HCT116 (cell line): ENCODE measurements around the gene HAT1. TPM values are rescaled to one million over a fixed set of nuclear protein-coding genes. Genes with fewer than 3 reads are reported as not detected.

Source experiments
- ATAC-seq: fragments of 200-7000 bp; cut with Tn5 transposase; 2 replicates; pipeline ENCODE4 v1.9.1; 2020; ENCODE audit warnings: mild to moderate bottlenecking, moderate library complexity
- BruUV-seq: library from RNA; stranded (reverse); fragments of 400-500 nt; replicated peaks from 2 replicates; lab custom pipeline; 2021; lab: Mats Ljungman, UMichigan
- CTCF ChIA-PET: fragments of 300-600 bp; sonication (Branson Sonifier 250); formaldehyde crosslinking; loops from one replicate; lab custom pipeline; 2021; ENCODE audit warnings: antibody characterized with exemption; lab: Charles Lee
- POLR2A ChIA-PET: fragments of 300-600, 350-600 bp; sonication (Branson Sonifier 250); formaldehyde crosslinking; loops from one replicate; lab custom pipeline; 2021; ENCODE audit warnings: antibody characterized with exemption; lab: Charles Lee
- RAD21 ChIA-PET, 2 experiments: fragments of 300-600 bp; sonication (Branson Sonifier 250); formaldehyde crosslinking; loops; one replicate each; lab custom pipeline; 2023; ENCODE audit warnings: low total read pairs in 2 of 2; ENCODE audit not compliant: uncharacterized antibody in 2 of 2, unreplicated experiment in 2 of 2, low non-redundant PET in 1 of 2; lab: Charles Lee
- DNase-seq: peaks from one replicate; pipeline ENCODE4 v3.0.0-alpha.2; 2010; ENCODE audit warnings: low read depth, low spot score
- H2AFZ ChIP-seq: fragments of 200-600 bp; shearing (Covaris generic), sonication (generic); 2 replicates; pipeline ENCODE4 v1.6.1; 2017; ENCODE audit warnings: low read depth, mixed run types, mixed read lengths, antibody characterized with exemption, low read length; ENCODE audit not compliant: poor library complexity, severe bottlenecking
- H3K27ac ChIP-seq: 2 replicates; pipeline ENCODE4 v1.5.1; 2012; ENCODE audit warnings: low read depth, low read length
- H3K27me3 ChIP-seq: fragments of 200-600 bp; sonication (generic); 2 replicates; pipeline ENCODE4 v1.6.1; 2016; ENCODE audit warnings: mixed run types, low read length, mixed read lengths; ENCODE audit not compliant: insufficient read depth
- H3K36me3 ChIP-seq, 2 experiments: fragments of 200-500 bp in 1 of 2; fragments of 200-600 bp in 1 of 2; sonication (Bioruptor generic) in 1 of 2; sonication (generic) in 1 of 2; 2 replicates each; pipeline versions ENCODE4 v1.5.1 to v1.6.1; 2014 to 2016; ENCODE audit warnings: low read length in 2 of 2, inconsistent platforms in 1 of 2, mixed read lengths in 1 of 2, mixed run types in 1 of 2; ENCODE audit not compliant: insufficient read depth in 2 of 2, control insufficient read depth in 1 of 2
- H3K4me1 ChIP-seq, 2 experiments: fragments of 200-600 bp in 1 of 2; sonication (generic) in 1 of 2; 2 replicates each; pipeline versions ENCODE4 v1.5.1 to v1.6.1; 2012 to 2017; ENCODE audit warnings: low read length in 2 of 2, inconsistent platforms in 1 of 2, mild to moderate bottlenecking in 1 of 2, mixed read lengths in 1 of 2, mixed run types in 1 of 2, moderate library complexity in 1 of 2; ENCODE audit not compliant: insufficient read depth in 2 of 2, control insufficient read depth in 1 of 2
- H3K4me2 ChIP-seq: fragments of 200-600 bp; sonication (generic); 2 replicates; pipeline ENCODE4 v1.6.1; 2017; ENCODE audit warnings: mixed run types, low read length, mixed read lengths
- H3K4me3 ChIP-seq, 2 experiments: fragments of 200-600 bp in 1 of 2; sonication (generic) in 1 of 2; replicated peaks in 1 of 2; 2 replicates each; pipeline ENCODE4 v1.5.1; 2011 to 2016; ENCODE audit warnings: low read length in 2 of 2, control low read depth in 1 of 2, low read depth in 1 of 2, mild to moderate bottlenecking in 1 of 2, mixed read lengths in 1 of 2, mixed run types in 1 of 2
- H3K79me2 ChIP-seq: fragments of 200-600 bp; sonication (generic); 2 replicates; pipeline ENCODE4 v1.6.1; 2017; ENCODE audit warnings: mild to moderate bottlenecking, mixed run types, low read length, moderate library complexity, mixed read lengths; ENCODE audit not compliant: insufficient read depth
- H3K9ac ChIP-seq: fragments of 200-600 bp; sonication (generic); 2 replicates; pipeline ENCODE4 v1.6.1; 2016; ENCODE audit warnings: low read length, mixed read lengths
- H3K9me2 ChIP-seq: fragments of 200-600 bp; sonication (generic), shearing (Covaris generic); 2 replicates; pipeline ENCODE4 v1.6.1; 2017; ENCODE audit warnings: mixed run types, mild to moderate bottlenecking, moderate library complexity; ENCODE audit not compliant: insufficient read depth
- H3K9me3 ChIP-seq, 2 experiments: fragments of 200-500 bp in 1 of 2; fragments of 200-600 bp in 1 of 2; sonication (Bioruptor generic) in 1 of 2; sonication (generic) in 1 of 2; 2 replicates each; pipeline ENCODE4 v1.6.1; 2014 to 2017; ENCODE audit warnings: low read length in 2 of 2, mixed read lengths in 2 of 2, inconsistent platforms in 1 of 2, low read depth in 1 of 2, mild to moderate bottlenecking in 1 of 2, mixed run types in 1 of 2, moderate library complexity in 1 of 2; ENCODE audit not compliant: control insufficient read depth in 1 of 2, insufficient read depth in 1 of 2
- H4K20me1 ChIP-seq: fragments of 200-600 bp; sonication (generic), shearing (Covaris generic); 2 replicates; pipeline ENCODE4 v1.6.1; 2017; ENCODE audit warnings: mixed run types, mild to moderate bottlenecking, moderate library complexity; ENCODE audit not compliant: insufficient read depth
- CEBPB ChIP-seq: IDR thresholded peaks from 2 replicates; pipeline ENCODE4 v1.6.1; 2012; ENCODE audit warnings: low read depth
- EGR1 ChIP-seq: IDR thresholded peaks from 2 replicates; pipeline ENCODE4 v1.6.1; 2012; ENCODE audit warnings: low read depth
- ELF1 ChIP-seq: IDR thresholded peaks from 2 replicates; pipeline ENCODE4 v1.6.1; 2012; ENCODE audit warnings: low read depth, borderline replicate concordance
- EZH2 ChIP-seq: fragments of 200-600 bp; sonication (generic); IDR thresholded peaks from 2 replicates; pipeline ENCODE4 v1.6.1; 2017; ENCODE audit warnings: antibody characterized with exemption, mixed run types
- EZH2phosphoT487 ChIP-seq: fragments of 200-600 bp; IDR thresholded peaks from 2 replicates; pipeline ENCODE4 v1.6.1; 2018; ENCODE audit warnings: antibody characterized with exemption, borderline replicate concordance
- FOSL1 ChIP-seq: IDR thresholded peaks from 2 replicates; pipeline ENCODE4 v1.6.1; 2012; ENCODE audit warnings: low read depth
- JUND ChIP-seq: IDR thresholded peaks from 2 replicates; pipeline ENCODE4 v1.6.1; 2012
- POLR2AphosphoS5 ChIP-seq: IDR thresholded peaks from 2 replicates; pipeline ENCODE4 v1.6.1; 2011; ENCODE audit warnings: mild to moderate bottlenecking, low read depth, low read length, moderate library complexity
- RAD21 ChIP-seq: IDR thresholded peaks from 2 replicates; pipeline ENCODE4 v1.6.1; 2012; ENCODE audit warnings: low read depth, mild to moderate bottlenecking
- SP1 ChIP-seq: IDR thresholded peaks from 2 replicates; pipeline ENCODE4 v1.6.1; 2012; ENCODE audit warnings: low read depth
- SRF ChIP-seq: IDR thresholded peaks from 2 replicates; pipeline ENCODE4 v1.6.1; 2012; ENCODE audit warnings: low read depth
- TCF7L2 ChIP-seq: IDR thresholded peaks from 2 replicates; pipeline ENCODE4 v1.7.0; 2011; ENCODE audit warnings: borderline replicate concordance, inconsistent platforms; ENCODE audit not compliant: insufficient read depth, insufficient read length; ENCODE audit errors: extremely low read depth
- ZNF274 ChIP-seq: fragments of 200-500 bp; sonication (Bioruptor generic); IDR thresholded peaks from 2 replicates; pipeline ENCODE4 v1.6.1; 2014; ENCODE audit warnings: mild to moderate bottlenecking, low read depth, low read length, inconsistent platforms
- intact Hi-C: fragments of 100-400 bp; cut with micrococcal nuclease; formaldehyde crosslinking; loops from 2 replicates; pipeline ENCODE4 v1.10.0; 2022
- total RNA-seq: library from RNA; stranded (reverse); gene quantifications from one replicate; pipeline ENCODE4 v1.2.1, GENCODE V29; 2021; ENCODE audit not compliant: unreplicated experiment
- TF ChIP-seq, protein P1 (sequence below): IDR thresholded peaks from 2 replicates; pipeline ENCODE4 v1.6.1; 2012
- TF ChIP-seq, protein P2 (sequence below): IDR thresholded peaks from 2 replicates; pipeline ENCODE4 v1.6.1; 2012
- TF ChIP-seq, protein P3 (sequence below): IDR thresholded peaks from 2 replicates; pipeline ENCODE4 v1.6.1; 2011; ENCODE audit warnings: mild to moderate bottlenecking, low read length, moderate library complexity; ENCODE audit not compliant: insufficient replicate concordance; ENCODE audit errors: extremely low read depth

HAT1 gene
- total RNA-seq, 1 experiment from 2014 or later: 72.6 TPM

DNA sequence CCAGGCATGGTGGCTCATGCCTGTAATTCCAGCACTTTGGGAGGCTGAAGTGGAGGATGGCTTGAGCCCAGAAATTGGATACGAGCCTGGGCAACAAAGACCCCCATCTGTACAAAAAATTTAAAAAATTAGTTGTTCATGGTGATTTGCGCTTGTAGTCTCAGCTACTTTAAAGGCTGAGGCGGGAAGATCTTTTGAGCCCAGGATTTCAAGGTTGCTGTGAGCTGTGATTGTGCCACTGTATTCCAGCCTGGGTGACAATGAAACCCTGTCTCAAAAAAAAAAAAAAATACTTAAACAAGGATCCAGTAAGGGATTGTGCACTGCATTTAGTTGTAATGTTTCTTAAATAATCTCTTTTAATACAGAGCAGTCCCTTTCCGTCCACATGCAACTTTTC is 21.6 kb downstream of the HAT1 start:
- no peak overlapping the region for H3K4me3 ChIP-seq
- no peak overlapping the region for H3K9ac ChIP-seq
- intact Hi-C loops: no loop called here
- no peak for ATAC-seq
- H3K27ac ChIP-seq: no peak overlapping the region
- H3K9me3 ChIP-seq: no peaks in the 10 kb centered on the region
- H3K36me3 ChIP-seq: no peaks in the 10 kb centered on the region
- peaks cover 88% of the 10 kb centered on the region for H3K79me2 ChIP-seq
- ChIA-PET RAD21 (no interaction called here), POLR2A (no interaction called here), CTCF (no interaction called here)
- H3K9me2 ChIP-seq: no peaks in the 10 kb centered on the region
- H3K4me1 ChIP-seq: no peaks in the 10 kb centered on the region
- H4K20me1 ChIP-seq: no peaks in the 10 kb centered on the region; the same call in 1 of the 2 replicates
- H3K4me2 ChIP-seq: no peak overlapping the region
- DNase-seq: no peak
- TF ChIP-seq CEBPB: no peak
- TF ChIP-seq SP1: no peak
- TF ChIP-seq TCF7L2: no peak
- no peak for TF ChIP-seq ZNF274
- TF ChIP-seq, protein P1, sequence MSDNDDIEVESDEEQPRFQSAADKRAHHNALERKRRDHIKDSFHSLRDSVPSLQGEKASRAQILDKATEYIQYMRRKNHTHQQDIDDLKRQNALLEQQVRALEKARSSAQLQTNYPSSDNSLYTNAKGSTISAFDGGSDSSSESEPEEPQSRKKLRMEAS: no peak
- TF ChIP-seq ELF1: no peak
- TF ChIP-seq, protein P2, sequence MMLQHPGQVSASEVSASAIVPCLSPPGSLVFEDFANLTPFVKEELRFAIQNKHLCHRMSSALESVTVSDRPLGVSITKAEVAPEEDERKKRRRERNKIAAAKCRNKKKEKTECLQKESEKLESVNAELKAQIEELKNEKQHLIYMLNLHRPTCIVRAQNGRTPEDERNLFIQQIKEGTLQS: no peak
- TF ChIP-seq POLR2AphosphoS5: no peak
- no peak for TF ChIP-seq EGR1
- no peak for TF ChIP-seq EZH2phosphoT487
- TF ChIP-seq RAD21: no peak
- TF ChIP-seq EZH2: no peak
- TF ChIP-seq SRF: no peak
- TF ChIP-seq, protein P3, sequence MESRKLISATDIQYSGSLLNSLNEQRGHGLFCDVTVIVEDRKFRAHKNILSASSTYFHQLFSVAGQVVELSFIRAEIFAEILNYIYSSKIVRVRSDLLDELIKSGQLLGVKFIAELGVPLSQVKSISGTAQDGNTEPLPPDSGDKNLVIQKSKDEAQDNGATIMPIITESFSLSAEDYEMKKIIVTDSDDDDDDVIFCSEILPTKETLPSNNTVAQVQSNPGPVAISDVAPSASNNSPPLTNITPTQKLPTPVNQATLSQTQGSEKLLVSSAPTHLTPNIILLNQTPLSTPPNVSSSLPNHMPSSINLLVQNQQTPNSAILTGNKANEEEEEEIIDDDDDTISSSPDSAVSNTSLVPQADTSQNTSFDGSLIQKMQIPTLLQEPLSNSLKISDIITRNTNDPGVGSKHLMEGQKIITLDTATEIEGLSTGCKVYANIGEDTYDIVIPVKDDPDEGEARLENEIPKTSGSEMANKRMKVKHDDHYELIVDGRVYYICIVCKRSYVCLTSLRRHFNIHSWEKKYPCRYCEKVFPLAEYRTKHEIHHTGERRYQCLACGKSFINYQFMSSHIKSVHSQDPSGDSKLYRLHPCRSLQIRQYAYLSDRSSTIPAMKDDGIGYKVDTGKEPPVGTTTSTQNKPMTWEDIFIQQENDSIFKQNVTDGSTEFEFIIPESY: no peak
- TF ChIP-seq FOSL1: no peak
- no peak for TF ChIP-seq JUND
- BruUV-seq: no TSS peak
- no peaks in the 10 kb centered on the region for H3K27me3 ChIP-seq
- no peak overlapping the region for H2AFZ ChIP-seq
